GM12874 (cell line): ENCODE measurements around the gene RXRA.

ENCODE experiments used
- TF ChIP-seq, protein P1 (sequence below): IDR thresholded peaks from 2 replicates; pipeline ENCODE4 v1.5.1; 2011; ENCODE audit warnings: low read depth, mild to moderate bottlenecking, control low read depth, low read length, moderate library complexity; ENCODE audit not compliant: insufficient read depth

Gene RXRA

GRCh38 chr9:134390947-134391318 is 64.7 kb downstream of the RXRA start:
- TF ChIP-seq, protein P1, sequence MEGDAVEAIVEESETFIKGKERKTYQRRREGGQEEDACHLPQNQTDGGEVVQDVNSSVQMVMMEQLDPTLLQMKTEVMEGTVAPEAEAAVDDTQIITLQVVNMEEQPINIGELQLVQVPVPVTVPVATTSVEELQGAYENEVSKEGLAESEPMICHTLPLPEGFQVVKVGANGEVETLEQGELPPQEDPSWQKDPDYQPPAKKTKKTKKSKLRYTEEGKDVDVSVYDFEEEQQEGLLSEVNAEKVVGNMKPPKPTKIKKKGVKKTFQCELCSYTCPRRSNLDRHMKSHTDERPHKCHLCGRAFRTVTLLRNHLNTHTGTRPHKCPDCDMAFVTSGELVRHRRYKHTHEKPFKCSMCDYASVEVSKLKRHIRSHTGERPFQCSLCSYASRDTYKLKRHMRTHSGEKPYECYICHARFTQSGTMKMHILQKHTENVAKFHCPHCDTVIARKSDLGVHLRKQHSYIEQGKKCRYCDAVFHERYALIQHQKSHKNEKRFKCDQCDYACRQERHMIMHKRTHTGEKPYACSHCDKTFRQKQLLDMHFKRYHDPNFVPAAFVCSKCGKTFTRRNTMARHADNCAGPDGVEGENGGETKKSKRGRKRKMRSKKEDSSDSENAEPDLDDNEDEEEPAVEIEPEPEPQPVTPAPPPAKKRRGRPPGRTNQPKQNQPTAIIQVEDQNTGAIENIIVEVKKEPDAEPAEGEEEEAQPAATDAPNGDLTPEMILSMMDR: no peak

DNA sequence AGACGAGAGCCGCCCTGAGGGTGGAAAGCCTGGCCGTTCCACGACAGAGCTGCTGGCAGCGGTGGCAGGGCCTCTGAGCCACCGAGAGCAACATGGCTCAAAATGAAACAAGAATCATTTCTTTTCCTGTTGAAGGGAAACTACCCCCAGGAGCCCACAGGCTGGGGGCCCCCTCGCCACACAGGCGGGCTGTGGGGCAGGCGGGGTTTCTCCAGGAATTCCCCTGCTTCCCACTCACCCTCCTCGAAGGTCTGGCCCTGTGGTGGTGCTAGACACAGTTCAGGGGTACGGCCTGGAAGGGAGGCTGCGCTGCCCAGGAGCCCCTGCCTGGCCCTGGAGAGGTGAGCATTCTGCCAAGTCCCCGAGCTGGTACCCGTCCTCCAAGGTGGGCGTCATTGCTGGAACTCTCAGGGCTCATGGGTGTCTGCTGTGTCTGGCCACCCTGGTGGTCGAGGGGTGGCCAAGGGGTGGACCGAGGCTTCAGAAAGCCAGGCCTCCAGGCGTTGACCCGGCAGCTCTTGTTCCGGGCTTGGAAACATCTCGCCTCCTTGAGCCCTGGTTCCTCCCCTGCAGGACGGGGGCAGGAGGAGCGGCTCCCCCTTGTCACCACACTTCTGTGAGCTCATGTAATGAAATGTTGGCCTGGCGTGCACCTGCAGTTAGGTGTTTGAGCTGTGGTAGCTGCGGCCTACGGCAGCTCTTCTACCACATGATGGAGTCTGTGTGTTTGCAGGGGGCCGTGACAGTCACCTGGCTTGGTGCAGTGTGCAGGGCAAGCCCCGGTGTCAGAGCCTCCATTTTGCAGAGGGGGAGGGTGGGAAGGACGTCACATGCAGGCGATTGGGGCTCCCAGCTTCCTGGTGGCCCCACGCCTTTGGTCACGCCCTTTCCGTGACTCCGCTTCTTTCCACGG is 65.3 kb downstream of the RXRA start:
- TF ChIP-seq, protein P1: 0 out of 2 replicates have a peak, but pooled peaks have one; percentile 1

GRCh38 chr9:134392900-134393299 is 66.6 kb downstream of the RXRA start:
- TF ChIP-seq, protein P1: no peak

DNA sequence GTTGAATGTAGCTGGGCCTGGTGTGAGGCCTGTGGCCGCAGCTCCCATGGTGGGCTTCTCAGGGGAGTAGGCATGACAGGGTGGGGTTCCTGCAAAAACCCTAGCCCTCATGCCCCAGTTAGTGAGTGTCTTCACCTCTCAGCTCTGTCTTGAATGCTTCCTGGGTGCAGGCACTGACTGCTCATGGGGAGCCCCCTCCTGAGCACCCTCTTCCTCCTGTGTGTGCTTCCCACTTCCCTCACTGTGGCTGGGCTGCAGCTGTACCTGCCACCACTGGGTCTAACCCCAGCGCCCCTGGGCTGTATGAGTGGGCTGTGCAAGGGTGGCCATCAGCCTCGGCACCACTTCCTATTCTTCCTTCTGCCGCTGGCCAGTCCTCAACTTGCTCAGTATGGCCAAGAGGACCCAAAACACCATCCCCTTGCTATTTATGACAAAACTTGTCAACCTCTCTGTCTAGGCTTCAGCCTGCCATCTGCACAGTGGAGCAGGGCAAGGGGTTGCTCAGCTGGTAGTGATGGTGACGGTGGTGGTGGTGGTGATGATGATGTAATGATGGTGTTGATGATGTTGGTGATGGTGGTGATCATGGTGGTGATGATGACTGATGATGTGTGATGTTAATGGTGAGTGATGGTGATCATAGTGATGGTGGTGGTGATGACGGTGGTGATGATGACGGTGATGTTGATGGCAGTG is 67.5 kb downstream of the RXRA start:
- TF ChIP-seq, protein P1: no peak

DNA sequence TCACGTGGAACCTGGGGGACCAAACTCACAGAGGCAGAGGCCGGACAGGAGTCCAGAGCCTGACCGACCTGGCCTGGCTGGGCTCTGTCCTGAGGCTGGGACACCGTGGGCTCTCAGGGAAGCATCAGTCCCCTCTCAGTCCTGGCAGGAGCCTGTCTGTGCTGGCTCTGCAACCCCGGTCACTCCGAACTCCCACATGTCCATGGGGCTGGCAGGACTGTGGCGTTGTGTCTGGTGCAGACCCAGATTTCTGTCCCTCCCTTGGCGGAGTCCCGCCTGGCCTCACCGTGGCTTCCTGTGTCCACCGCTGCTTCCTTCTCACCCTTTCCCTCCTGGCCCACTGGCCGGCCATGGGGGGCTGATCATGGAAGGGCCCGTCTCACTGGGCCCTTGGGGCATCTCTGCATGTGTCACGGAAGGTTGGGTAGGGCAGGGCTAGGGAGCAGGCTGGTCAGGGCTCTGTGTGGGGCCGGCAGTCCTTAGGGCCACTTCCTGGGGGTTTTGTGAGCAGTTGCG is 68.8 kb downstream of the RXRA start:
- TF ChIP-seq, protein P1: no peak

- TF ChIP-seq, protein P1: no peak
These were observed 69.5 kb downstream of the RXRA start for GRCh38 chr9:134395737-134396257.

- TF ChIP-seq, protein P1: no peak
These were observed 70.0 kb downstream of the RXRA start for GRCh38 chr9:134396258-134396742.
